ENCODE data around the gene B9D1.

The B9D1 gene

DNA sequence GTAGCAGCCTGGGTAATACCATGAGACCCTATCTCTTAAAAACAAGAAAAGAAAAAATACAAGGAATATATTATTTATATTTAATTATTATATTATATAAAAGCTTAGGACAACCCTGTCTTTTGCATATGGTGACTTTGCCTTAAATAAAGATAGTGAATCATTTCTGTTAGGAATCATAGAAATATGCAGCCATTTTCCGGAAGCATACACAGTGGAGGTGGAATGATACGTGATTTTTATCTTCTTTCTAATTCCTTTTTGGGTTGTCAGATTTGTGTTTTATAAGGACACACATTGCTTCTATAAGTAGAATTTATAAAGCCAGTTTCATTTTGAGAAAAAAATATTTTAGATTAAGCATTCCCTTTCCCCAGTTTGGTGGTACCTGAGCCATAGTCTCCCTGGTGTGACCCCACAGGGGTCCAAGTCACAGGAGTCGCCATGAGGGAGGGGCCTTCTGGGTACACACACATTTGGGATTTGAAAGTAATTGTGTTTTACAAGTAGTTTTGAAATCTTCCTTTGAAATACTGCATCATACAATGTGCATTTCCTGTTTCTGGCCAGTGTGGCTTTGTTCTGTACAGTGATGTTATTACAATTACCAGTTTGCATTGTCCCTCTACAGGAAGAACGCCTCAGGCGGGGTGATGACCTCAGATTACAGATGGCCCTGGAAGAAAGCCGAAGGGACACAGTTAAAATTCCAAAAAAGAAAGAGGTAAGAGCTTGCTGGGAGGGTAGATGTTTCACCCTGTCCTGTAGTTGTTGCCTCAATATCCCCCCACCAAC is 50.9 kb downstream of the B9D1 start:
- Histone ChIP-seq H3K4me1 (ENCODE audit: low read depth, poor library complexity, severe bottlenecking) (peaks cover 40% of the 10 kb centered on the region), H2AFZ (ENCODE audit: low read depth) (no peak overlapping the region), H4K20me1 (ENCODE audit: insufficient read depth) (no peaks in the 10 kb centered on the region), H3K27ac (no peak overlapping the region), H3K4me2 (no peak overlapping the region), H3K36me3 (ENCODE audit: insufficient read depth) (no peaks in the 10 kb centered on the region), H3K27me3 (ENCODE audit: insufficient read depth, low read depth) (no peaks in the 10 kb centered on the region), H3K9ac (no peak overlapping the region), H3K79me2 (ENCODE audit: insufficient read depth, low read depth) (no peaks in the 10 kb centered on the region), H3K4me3 (IDR thresholded peaks at IDR 0.05; ENCODE audit: insufficient read depth, low read depth, low read length) (no peak overlapping the region)
- TF ChIP-seq, protein P1, sequence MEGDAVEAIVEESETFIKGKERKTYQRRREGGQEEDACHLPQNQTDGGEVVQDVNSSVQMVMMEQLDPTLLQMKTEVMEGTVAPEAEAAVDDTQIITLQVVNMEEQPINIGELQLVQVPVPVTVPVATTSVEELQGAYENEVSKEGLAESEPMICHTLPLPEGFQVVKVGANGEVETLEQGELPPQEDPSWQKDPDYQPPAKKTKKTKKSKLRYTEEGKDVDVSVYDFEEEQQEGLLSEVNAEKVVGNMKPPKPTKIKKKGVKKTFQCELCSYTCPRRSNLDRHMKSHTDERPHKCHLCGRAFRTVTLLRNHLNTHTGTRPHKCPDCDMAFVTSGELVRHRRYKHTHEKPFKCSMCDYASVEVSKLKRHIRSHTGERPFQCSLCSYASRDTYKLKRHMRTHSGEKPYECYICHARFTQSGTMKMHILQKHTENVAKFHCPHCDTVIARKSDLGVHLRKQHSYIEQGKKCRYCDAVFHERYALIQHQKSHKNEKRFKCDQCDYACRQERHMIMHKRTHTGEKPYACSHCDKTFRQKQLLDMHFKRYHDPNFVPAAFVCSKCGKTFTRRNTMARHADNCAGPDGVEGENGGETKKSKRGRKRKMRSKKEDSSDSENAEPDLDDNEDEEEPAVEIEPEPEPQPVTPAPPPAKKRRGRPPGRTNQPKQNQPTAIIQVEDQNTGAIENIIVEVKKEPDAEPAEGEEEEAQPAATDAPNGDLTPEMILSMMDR (conservative IDR thresholded peaks at IDR 0.05; ENCODE audit: low read depth, low read length), result no peak

DNA sequence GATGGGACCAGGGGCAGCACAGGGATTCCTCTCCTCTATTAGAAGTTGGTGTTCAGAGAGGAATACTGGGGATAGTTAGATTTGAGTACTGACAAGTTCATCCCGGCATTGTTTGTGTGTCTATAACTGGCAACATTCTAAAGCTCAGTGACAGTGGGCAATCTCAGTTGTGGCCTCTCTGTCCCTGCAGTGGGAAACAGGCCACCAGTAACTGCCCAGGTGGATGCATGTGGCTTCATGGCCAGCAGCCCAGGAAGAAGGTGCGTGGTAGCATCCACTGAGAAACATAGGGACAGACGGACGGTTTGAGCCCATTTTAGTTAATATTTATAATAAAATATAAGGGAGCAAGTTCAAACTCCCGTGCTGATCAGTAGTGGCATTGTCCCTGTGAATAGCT is 51.5 kb downstream of the B9D1 start:
- Histone ChIP-seq H4K20me1 (ENCODE audit: insufficient read depth) (no peaks in the 10 kb centered on the region), H2AFZ (ENCODE audit: low read depth) (no peak overlapping the region), H3K79me2 (ENCODE audit: insufficient read depth, low read depth) (no peaks in the 10 kb centered on the region), H3K36me3 (ENCODE audit: insufficient read depth) (no peaks in the 10 kb centered on the region), H3K4me2 (no peak overlapping the region), H3K4me1 (ENCODE audit: low read depth, poor library complexity, severe bottlenecking) (peaks cover 40% of the 10 kb centered on the region), H3K9ac (no peak overlapping the region), H3K4me3 (IDR thresholded peaks at IDR 0.05; ENCODE audit: insufficient read depth, low read depth, low read length) (no peak overlapping the region), H3K27me3 (ENCODE audit: insufficient read depth, low read depth) (no peaks in the 10 kb centered on the region), H3K27ac (no peak overlapping the region)
- TF ChIP-seq, protein P1 (conservative IDR thresholded peaks at IDR 0.05; ENCODE audit: low read depth, low read length), result no peak

DNA sequence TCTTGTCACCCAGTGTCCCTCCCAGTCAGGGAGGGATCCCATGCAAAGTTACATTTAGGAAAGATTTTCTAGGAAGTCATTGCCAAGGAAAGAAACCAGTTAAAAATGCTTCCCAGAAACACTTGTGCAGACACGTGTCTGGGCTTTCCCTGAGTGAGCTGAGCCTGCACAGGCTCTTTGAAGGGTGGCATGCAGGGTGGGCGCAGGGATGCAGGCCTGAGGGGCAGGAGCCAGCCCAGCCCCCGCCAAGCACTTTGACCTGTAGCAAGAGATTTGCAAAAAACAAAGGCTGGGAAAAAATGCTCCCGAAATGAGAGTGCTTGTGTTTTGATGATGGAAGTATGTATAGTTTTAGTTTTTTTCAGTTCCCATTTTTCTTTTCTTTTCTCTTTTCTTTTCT is 52.4 kb downstream of the B9D1 start:
- Histone ChIP-seq H3K27me3 (ENCODE audit: insufficient read depth, low read depth) (no peaks in the 10 kb centered on the region), H3K4me3 (IDR thresholded peaks at IDR 0.05; ENCODE audit: insufficient read depth, low read depth, low read length) (no peak overlapping the region), H4K20me1 (ENCODE audit: insufficient read depth) (no peaks in the 10 kb centered on the region), H2AFZ (ENCODE audit: low read depth) (no peak overlapping the region), H3K4me2 (no peak overlapping the region), H3K9ac (no peak overlapping the region), H3K27ac (no peak overlapping the region), H3K79me2 (ENCODE audit: insufficient read depth, low read depth) (no peaks in the 10 kb centered on the region), H3K4me1 (ENCODE audit: low read depth, poor library complexity, severe bottlenecking) (peaks cover 49% of the 10 kb centered on the region), H3K36me3 (ENCODE audit: insufficient read depth) (no peaks in the 10 kb centered on the region)
- TF ChIP-seq, protein P1 (conservative IDR thresholded peaks at IDR 0.05; ENCODE audit: low read depth, low read length), result no peak

DNA sequence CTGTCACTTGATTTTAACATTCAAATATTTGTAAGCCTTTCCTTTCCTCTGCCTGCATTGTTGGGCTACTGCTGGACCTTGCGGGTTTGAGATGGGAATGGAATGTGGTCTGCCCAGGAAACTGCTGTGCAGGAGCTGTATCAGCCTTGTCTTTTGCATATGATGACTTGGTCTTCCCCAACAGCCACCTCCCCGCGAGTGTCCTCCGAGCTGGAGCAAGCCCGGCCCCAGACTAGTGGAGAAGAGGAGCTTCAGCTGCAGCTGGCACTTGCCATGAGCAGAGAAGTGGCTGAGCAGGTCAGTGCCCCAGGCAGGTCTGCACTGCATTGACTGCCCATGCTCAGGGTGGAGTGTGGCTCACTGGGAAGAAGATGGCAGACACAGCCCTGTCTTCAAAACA is 52.8 kb downstream of the B9D1 start:
- H3K27me3 ChIP-seq (ENCODE audit: insufficient read depth, low read depth), result no peaks in the 10 kb centered on the region
- no peaks in the 10 kb centered on the region for H4K20me1 ChIP-seq (ENCODE audit: insufficient read depth)
- no peak overlapping the region for H2AFZ ChIP-seq (ENCODE audit: low read depth)
- no peak overlapping the region for H3K27ac ChIP-seq
- peaks cover 54% of the 10 kb centered on the region for H3K4me1 ChIP-seq (ENCODE audit: low read depth, poor library complexity, severe bottlenecking)
- TF ChIP-seq, protein P1 (conservative IDR thresholded peaks at IDR 0.05; ENCODE audit: low read depth, low read length), result no peak
- H3K4me2 ChIP-seq, result no peak overlapping the region
- no peak overlapping the region for H3K4me3 ChIP-seq (IDR thresholded peaks at IDR 0.05; ENCODE audit: insufficient read depth, low read depth, low read length)
- H3K79me2 ChIP-seq (ENCODE audit: insufficient read depth, low read depth), result no peaks in the 10 kb centered on the region
- no peaks in the 10 kb centered on the region for H3K36me3 ChIP-seq (ENCODE audit: insufficient read depth)
- H3K9ac ChIP-seq, result no peak overlapping the region

All from KMS-11 (cell line).